ENCODE data around the gene HDAC9.

- TF ChIP-seq, protein P1, sequence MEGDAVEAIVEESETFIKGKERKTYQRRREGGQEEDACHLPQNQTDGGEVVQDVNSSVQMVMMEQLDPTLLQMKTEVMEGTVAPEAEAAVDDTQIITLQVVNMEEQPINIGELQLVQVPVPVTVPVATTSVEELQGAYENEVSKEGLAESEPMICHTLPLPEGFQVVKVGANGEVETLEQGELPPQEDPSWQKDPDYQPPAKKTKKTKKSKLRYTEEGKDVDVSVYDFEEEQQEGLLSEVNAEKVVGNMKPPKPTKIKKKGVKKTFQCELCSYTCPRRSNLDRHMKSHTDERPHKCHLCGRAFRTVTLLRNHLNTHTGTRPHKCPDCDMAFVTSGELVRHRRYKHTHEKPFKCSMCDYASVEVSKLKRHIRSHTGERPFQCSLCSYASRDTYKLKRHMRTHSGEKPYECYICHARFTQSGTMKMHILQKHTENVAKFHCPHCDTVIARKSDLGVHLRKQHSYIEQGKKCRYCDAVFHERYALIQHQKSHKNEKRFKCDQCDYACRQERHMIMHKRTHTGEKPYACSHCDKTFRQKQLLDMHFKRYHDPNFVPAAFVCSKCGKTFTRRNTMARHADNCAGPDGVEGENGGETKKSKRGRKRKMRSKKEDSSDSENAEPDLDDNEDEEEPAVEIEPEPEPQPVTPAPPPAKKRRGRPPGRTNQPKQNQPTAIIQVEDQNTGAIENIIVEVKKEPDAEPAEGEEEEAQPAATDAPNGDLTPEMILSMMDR (IDR thresholded peaks at IDR 0.05) = no peak
- TF ChIP-seq POLR2A (IDR thresholded peaks at IDR 0.05) = no peak
Observed at GRCh38 chr7:19001854-19002253, 506.3 kb downstream of the HDAC9 start.

Data from adrenal gland (tissue), 5 donors.